Upper lobe of left lung (tissue), 4 donors: ENCODE measurements around the gene PCK2.

ENCODE experiments used
- CTCF ChIP-seq, 6 experiments: fragments of 450-650 bp in 4 of 6; fragments of 200-600 bp in 2 of 6; sonication (generic) in 2 of 6; IDR thresholded peaks; one replicate each; pipeline ENCODE4 v1.5.1; 2016 to 2019; ENCODE audit warnings: antibody characterized with exemption in 6 of 6
- EP300 ChIP-seq, 4 donors: sonication (generic); formaldehyde crosslinking; IDR thresholded peaks; one replicate each; pipeline ENCODE4 v1.5.1; 2017; ENCODE audit warnings: antibody characterized with exemption in 4 of 4, control low read depth in 2 of 4
- POLR2A ChIP-seq, 4 donors: fragments of 450-650 bp; IDR thresholded peaks; one replicate each; pipeline ENCODE4 v1.5.1; 2016 to 2017; ENCODE audit warnings: antibody characterized with exemption in 4 of 4, mild to moderate bottlenecking in 2 of 4
- POLR2AphosphoS5 ChIP-seq, 2 donors: sonication (generic); formaldehyde crosslinking; IDR thresholded peaks; one replicate each; pipeline ENCODE4 v1.5.1; 2017; ENCODE audit warnings: antibody characterized with exemption in 2 of 2

GRCh38 chr14:24095271-24096068, 1.4 kb downstream of the PCK2 start:
- TF ChIP-seq CTCF (IDR thresholded peaks at IDR 0.05) (no peak), POLR2A (IDR thresholded peaks at IDR 0.05) (peak in 1 of 4 donors; percentile 47), POLR2AphosphoS5 (IDR thresholded peaks at IDR 0.05) (peak in 1 of 2 donors; percentile 74), EP300 (IDR thresholded peaks at IDR 0.05) (no peak)
